ENCODE results near the gene PRDM16.

DNA sequence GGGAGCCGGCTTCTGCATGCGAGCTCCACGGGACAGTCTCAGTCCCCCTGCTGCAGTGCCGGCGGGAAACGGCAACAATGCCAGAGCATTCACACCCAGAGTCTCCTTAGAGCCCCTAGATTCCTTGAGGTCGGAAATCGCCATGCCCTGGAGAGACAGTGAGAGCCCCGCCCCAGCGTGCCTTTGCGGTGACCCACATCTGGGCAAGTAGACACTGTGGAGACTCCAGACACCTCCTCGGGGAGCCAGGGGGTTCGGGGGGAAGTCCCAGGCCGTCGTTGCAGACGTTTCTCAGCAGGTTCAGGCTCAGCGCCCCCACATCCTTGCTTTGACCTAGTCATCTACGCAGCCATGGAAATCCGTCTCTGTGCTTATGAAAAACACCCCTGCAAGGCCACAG, 304.2 kb downstream of the PRDM16 start:
- TF ChIP-seq GABPA (IDR thresholded peaks at IDR 0.05; ENCODE audit: low read depth) (no peak), JUND (IDR thresholded peaks at IDR 0.05) (no peak), CTCF (IDR thresholded peaks at IDR 0.05) (no peak), FOXJ3 (CRISPR knock-in tag; IDR thresholded peaks at IDR 0.05) (no peak), POLR2AphosphoS5 (IDR thresholded peaks at IDR 0.05; ENCODE audit: low read depth, low read length) (no peak)
- TF ChIP-seq, protein P1, sequence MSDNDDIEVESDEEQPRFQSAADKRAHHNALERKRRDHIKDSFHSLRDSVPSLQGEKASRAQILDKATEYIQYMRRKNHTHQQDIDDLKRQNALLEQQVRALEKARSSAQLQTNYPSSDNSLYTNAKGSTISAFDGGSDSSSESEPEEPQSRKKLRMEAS (IDR thresholded peaks at IDR 0.05; ENCODE audit: low read depth): no peak

Data from SK-N-SH (cell line).